SU-DHL-6 (cell line): ENCODE results near the gene DDX31.

Experiments
- H2AFZ ChIP-seq: fragments of 200-600 bp; sonication (generic); 2 replicates; pipeline ENCODE4 v1.6.1; 2014; ENCODE audit warnings: low read depth, mild to moderate bottlenecking, moderate library complexity, mixed read lengths, antibody characterized with exemption, low read length; ENCODE audit not compliant: severe bottlenecking
- H3F3A ChIP-seq: fragments of 200-600 bp; shearing (Covaris generic); 2 replicates; pipeline ENCODE4 v1.6.0; 2016; ENCODE audit warnings: antibody characterized with exemption, mild to moderate bottlenecking; ENCODE audit not compliant: insufficient read depth
- H3K27ac ChIP-seq: fragments of 200-600 bp; sonication (generic); 2 replicates; pipeline ENCODE4 v1.5.1; 2016; ENCODE audit warnings: low read depth, mild to moderate bottlenecking, low read length, moderate library complexity, mixed read lengths
- H3K27me3 ChIP-seq: fragments of 200-600 bp; sonication (generic), shearing (Covaris generic); 2 replicates; pipeline ENCODE4 v1.6.0; 2014; ENCODE audit warnings: mild to moderate bottlenecking, low read length
- H3K36me3 ChIP-seq: fragments of 200-600 bp; sonication (generic); 2 replicates; pipeline ENCODE4 v1.6.1; 2014; ENCODE audit warnings: mild to moderate bottlenecking, low read length, mixed read lengths
- H3K4me2 ChIP-seq: fragments of 300-600, 200-600 bp; shearing (Covaris generic), sonication (generic); 2 replicates; pipeline ENCODE4 v1.6.0; 2014; ENCODE audit warnings: low read length, low read depth, mild to moderate bottlenecking; ENCODE audit not compliant: poor library complexity, severe bottlenecking
- H3K4me3 ChIP-seq: fragments of 200-600 bp; sonication (generic); 2 replicates; pipeline ENCODE4 v1.5.1; 2014; ENCODE audit warnings: antibody characterized with exemption, low read length, mild to moderate bottlenecking, mixed read lengths; ENCODE audit not compliant: insufficient read depth, poor library complexity, severe bottlenecking
- H3K79me2 ChIP-seq: fragments of 200-600 bp; sonication (generic); 2 replicates; pipeline ENCODE4 v1.6.1; 2014; ENCODE audit warnings: mild to moderate bottlenecking, low read length, moderate library complexity; ENCODE audit not compliant: insufficient read depth
- H3K9ac ChIP-seq: fragments of 200-600 bp; sonication (generic); 2 replicates; pipeline ENCODE4 v1.7.0; 2014; ENCODE audit warnings: mild to moderate bottlenecking, low read length
- H3K9me2 ChIP-seq: fragments of 200-600 bp; sonication (generic); replicated peaks from 2 replicates; pipeline ENCODE4 v1.6.1; 2014; ENCODE audit warnings: low read length; ENCODE audit not compliant: insufficient read depth
- H3K9me3 ChIP-seq: fragments of 200-600 bp; sonication (generic); 2 replicates; pipeline ENCODE4 v1.6.1; 2014; ENCODE audit warnings: low read length, mixed read lengths; ENCODE audit not compliant: insufficient read depth
- H4K20me1 ChIP-seq: fragments of 200-600 bp; sonication (generic); 2 replicates; pipeline ENCODE4 v1.6.1; 2014; ENCODE audit warnings: low read depth, mild to moderate bottlenecking, antibody characterized with exemption, low read length, moderate library complexity, mixed read lengths
- CTCF ChIP-seq: fragments of 200-600 bp; sonication (generic); IDR thresholded peaks from one replicate; pipeline ENCODE4 v1.5.1; 2017; ENCODE audit warnings: antibody characterized with exemption, mild to moderate bottlenecking, low read length, moderate library complexity; ENCODE audit not compliant: insufficient read depth, poor library complexity, severe bottlenecking
- EZH2phosphoT487 ChIP-seq: fragments of 200-600 bp; sonication (generic), shearing (Covaris generic); conservative IDR thresholded peaks from 2 replicates; pipeline ENCODE4 v1.6.1; 2018; ENCODE audit warnings: mild to moderate bottlenecking, antibody characterized with exemption, low read length, moderate library complexity, mixed read lengths

Gene DDX31

GRCh38 chr9:132578367-132578932, 91.3 kb downstream of the DDX31 start:
- Histone ChIP-seq H3K9ac (no peak overlapping the region), H3K79me2 (no peaks in the 10 kb centered on the region), H3K4me3 (no peak overlapping the region), H3K4me2 (no peak overlapping the region), H3K36me3 (no peaks in the 10 kb centered on the region), H3K27me3 (no peaks in the 10 kb centered on the region), H4K20me1 (no peaks in the 10 kb centered on the region), H3K9me2 (no peaks in the 10 kb centered on the region), H2AFZ (no peak overlapping the region), H3K27ac (no peak overlapping the region), H3K9me3 (no peaks in the 10 kb centered on the region), H3F3A (no peaks in the 10 kb centered on the region)
- TF ChIP-seq EZH2phosphoT487 (no peak), CTCF (no peak)

GRCh38 chr9:132577119-132577518, 92.7 kb downstream of the DDX31 start:
- TF ChIP-seq EZH2phosphoT487 (no peak), CTCF (no peak)
- no peak overlapping the region for H3K4me3 ChIP-seq
- no peaks in the 10 kb centered on the region for H3K9me3 ChIP-seq
- no peak overlapping the region for H3K4me2 ChIP-seq
- no peaks in the 10 kb centered on the region for H3K36me3 ChIP-seq
- no peak overlapping the region for H3K9ac ChIP-seq
- no peaks in the 10 kb centered on the region for H4K20me1 ChIP-seq
- H2AFZ ChIP-seq: no peak overlapping the region
- no peaks in the 10 kb centered on the region for H3K79me2 ChIP-seq
- no peaks in the 10 kb centered on the region for H3F3A ChIP-seq
- H3K9me2 ChIP-seq: no peaks in the 10 kb centered on the region
- H3K27ac ChIP-seq: no peak overlapping the region
- H3K27me3 ChIP-seq: no peaks in the 10 kb centered on the region

GRCh38 chr9:132575811-132576210, 94.0 kb downstream of the DDX31 start:
- Histone ChIP-seq H3K9me2 (no peaks in the 10 kb centered on the region), H3K9ac (no peak overlapping the region), H2AFZ (no peak overlapping the region), H3K9me3 (no peaks in the 10 kb centered on the region), H3K4me3 (no peak overlapping the region), H3K27me3 (no peaks in the 10 kb centered on the region), H4K20me1 (no peaks in the 10 kb centered on the region), H3K36me3 (no peaks in the 10 kb centered on the region), H3K4me2 (no peak overlapping the region), H3K27ac (no peak overlapping the region), H3K79me2 (no peaks in the 10 kb centered on the region), H3F3A (no peaks in the 10 kb centered on the region)
- TF ChIP-seq EZH2phosphoT487 (no peak), CTCF (no peak)
